Measurements from ENCODE around the gene RIMBP2. TPM values are rescaled to one million over a fixed set of nuclear protein-coding genes. Genes with fewer than 3 reads are reported as not detected.

RIMBP2 gene
- polyA plus RNA-seq, 1 donor from 2014 or later: 14.6 TPM

DNA sequence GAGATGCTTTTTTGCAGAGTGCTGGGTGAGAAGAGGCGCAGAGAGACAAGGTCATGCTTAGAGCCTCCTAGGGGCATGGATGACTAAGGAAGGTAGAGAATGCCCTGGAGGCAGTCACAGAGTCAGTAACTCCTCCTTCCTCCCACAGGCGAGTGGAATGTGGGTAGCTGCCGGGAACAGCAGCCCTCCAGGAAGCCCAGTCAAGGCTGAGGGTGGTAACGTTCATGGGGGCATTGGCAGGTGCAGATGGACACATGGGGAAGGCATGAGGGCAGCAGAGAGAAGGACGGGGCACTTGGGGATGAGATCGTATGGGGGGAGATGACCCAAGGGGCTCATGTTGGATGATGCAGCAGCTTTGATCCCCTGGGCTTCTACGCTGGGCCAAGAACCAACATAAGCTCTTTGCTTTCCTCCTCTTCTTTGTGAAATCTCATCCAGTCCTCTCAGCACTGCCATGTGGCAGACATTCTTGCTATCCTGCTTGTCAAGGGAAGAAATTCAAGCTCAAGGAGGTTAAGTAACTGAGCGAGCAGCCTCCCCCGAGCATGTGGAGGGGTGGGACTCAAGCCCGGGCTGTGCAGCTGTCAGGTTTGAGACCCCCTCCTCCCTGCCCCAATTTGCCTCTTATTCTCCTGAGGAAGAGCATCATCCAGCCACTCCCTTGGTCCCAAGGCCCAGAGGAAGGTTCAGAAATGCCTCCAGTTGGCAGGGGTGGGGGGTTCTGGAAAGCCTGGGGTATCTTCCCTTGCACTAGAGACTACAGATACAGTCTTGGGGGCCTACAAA lies 190.5 kb downstream of the RIMBP2 start:
- Histone ChIP-seq H3K4me3 (ENCODE audit: low read length) (no peak overlapping the region), H3K9ac (ENCODE audit: low read length) (no peak overlapping the region), H3K27me3 (ENCODE audit: insufficient read depth, low read depth, low read length) (no peaks in the 10 kb centered on the region), H3K79me2 (replicated peaks; ENCODE audit: insufficient read depth, low read length) (no peaks in the 10 kb centered on the region), H3K27ac (ENCODE audit: low read length) (no peak overlapping the region), H2AFZ (ENCODE audit: low read depth, low read length) (no peak overlapping the region), H3K9me2 (ENCODE audit: insufficient read depth, low read length) (no peaks in the 10 kb centered on the region), H3K36me3 (ENCODE audit: insufficient read depth, low read length) (no peaks in the 10 kb centered on the region), H3K9me3 (ENCODE audit: low read length) (no peaks in the 10 kb centered on the region), H3K4me2 (ENCODE audit: low read length) (no peak overlapping the region), H3F3A (ENCODE audit: insufficient read depth, low read length, poor library complexity, severe bottlenecking) (no peaks in the 10 kb centered on the region), H4K20me1 (ENCODE audit: insufficient read depth) (no peaks in the 10 kb centered on the region)
- TF ChIP-seq, protein P1, sequence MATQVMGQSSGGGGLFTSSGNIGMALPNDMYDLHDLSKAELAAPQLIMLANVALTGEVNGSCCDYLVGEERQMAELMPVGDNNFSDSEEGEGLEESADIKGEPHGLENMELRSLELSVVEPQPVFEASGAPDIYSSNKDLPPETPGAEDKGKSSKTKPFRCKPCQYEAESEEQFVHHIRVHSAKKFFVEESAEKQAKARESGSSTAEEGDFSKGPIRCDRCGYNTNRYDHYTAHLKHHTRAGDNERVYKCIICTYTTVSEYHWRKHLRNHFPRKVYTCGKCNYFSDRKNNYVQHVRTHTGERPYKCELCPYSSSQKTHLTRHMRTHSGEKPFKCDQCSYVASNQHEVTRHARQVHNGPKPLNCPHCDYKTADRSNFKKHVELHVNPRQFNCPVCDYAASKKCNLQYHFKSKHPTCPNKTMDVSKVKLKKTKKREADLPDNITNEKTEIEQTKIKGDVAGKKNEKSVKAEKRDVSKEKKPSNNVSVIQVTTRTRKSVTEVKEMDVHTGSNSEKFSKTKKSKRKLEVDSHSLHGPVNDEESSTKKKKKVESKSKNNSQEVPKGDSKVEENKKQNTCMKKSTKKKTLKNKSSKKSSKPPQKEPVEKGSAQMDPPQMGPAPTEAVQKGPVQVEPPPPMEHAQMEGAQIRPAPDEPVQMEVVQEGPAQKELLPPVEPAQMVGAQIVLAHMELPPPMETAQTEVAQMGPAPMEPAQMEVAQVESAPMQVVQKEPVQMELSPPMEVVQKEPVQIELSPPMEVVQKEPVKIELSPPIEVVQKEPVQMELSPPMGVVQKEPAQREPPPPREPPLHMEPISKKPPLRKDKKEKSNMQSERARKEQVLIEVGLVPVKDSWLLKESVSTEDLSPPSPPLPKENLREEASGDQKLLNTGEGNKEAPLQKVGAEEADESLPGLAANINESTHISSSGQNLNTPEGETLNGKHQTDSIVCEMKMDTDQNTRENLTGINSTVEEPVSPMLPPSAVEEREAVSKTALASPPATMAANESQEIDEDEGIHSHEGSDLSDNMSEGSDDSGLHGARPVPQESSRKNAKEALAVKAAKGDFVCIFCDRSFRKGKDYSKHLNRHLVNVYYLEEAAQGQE (IDR thresholded peaks at IDR 0.05; ENCODE audit: borderline replicate concordance): no peak
- TF ChIP-seq POLR2AphosphoS5 (IDR thresholded peaks at IDR 0.05) (no peak), SMC3 (conservative IDR thresholded peaks at IDR 0.05; ENCODE audit: poor library complexity) (no peak), TAF1 (IDR thresholded peaks at IDR 0.05; ENCODE audit: low read depth) (no peak), RAD21 (conservative IDR thresholded peaks at IDR 0.05) (no peak), EZH2 (IDR thresholded peaks at IDR 0.05; ENCODE audit: borderline replicate concordance, insufficient read depth, low read length, poor library complexity, severe bottlenecking) (no peak), MXI1 (conservative IDR thresholded peaks at IDR 0.05; ENCODE audit: poor library complexity, severe bottlenecking) (no peak), EP300 (conservative IDR thresholded peaks at IDR 0.05; ENCODE audit: poor library complexity, severe bottlenecking) (no peak)
- TF ChIP-seq, protein P2, sequence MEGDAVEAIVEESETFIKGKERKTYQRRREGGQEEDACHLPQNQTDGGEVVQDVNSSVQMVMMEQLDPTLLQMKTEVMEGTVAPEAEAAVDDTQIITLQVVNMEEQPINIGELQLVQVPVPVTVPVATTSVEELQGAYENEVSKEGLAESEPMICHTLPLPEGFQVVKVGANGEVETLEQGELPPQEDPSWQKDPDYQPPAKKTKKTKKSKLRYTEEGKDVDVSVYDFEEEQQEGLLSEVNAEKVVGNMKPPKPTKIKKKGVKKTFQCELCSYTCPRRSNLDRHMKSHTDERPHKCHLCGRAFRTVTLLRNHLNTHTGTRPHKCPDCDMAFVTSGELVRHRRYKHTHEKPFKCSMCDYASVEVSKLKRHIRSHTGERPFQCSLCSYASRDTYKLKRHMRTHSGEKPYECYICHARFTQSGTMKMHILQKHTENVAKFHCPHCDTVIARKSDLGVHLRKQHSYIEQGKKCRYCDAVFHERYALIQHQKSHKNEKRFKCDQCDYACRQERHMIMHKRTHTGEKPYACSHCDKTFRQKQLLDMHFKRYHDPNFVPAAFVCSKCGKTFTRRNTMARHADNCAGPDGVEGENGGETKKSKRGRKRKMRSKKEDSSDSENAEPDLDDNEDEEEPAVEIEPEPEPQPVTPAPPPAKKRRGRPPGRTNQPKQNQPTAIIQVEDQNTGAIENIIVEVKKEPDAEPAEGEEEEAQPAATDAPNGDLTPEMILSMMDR (IDR thresholded peaks at IDR 0.05; ENCODE audit: poor library complexity, severe bottlenecking): no peak

DNA sequence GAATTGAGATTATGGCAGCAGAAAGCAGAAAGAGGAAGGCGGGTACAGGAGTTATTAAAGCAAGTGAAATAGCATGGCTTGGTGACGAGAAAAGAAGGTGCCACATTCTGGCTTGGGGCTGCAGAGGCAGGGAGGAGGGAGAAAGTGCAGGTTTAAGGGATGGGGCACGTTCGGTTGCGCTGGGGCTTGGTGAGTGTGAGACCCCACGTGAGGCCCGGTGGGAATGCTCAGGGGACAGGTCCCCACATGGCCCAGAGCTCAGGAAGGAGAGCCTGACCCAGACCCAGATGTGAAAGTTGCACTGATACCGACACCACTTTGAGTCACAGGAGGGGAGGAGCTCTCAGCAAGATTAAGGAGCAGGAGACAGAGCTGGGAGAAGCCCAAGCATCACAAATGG lies 191.3 kb downstream of the RIMBP2 start:
- H3K9me3 ChIP-seq (ENCODE audit: low read length): no peaks in the 10 kb centered on the region
- no peaks in the 10 kb centered on the region for H3F3A ChIP-seq (ENCODE audit: insufficient read depth, low read length, poor library complexity, severe bottlenecking)
- TF ChIP-seq MXI1 (conservative IDR thresholded peaks at IDR 0.05; ENCODE audit: poor library complexity, severe bottlenecking) (no peak), POLR2AphosphoS5 (IDR thresholded peaks at IDR 0.05) (no peak), EP300 (conservative IDR thresholded peaks at IDR 0.05; ENCODE audit: poor library complexity, severe bottlenecking) (no peak), TAF1 (IDR thresholded peaks at IDR 0.05; ENCODE audit: low read depth) (no peak), RAD21 (conservative IDR thresholded peaks at IDR 0.05) (no peak)
- TF ChIP-seq, protein P1 (IDR thresholded peaks at IDR 0.05; ENCODE audit: borderline replicate concordance): no peak
- TF ChIP-seq, protein P2 (IDR thresholded peaks at IDR 0.05; ENCODE audit: poor library complexity, severe bottlenecking): no peak
- no peak overlapping the region for H2AFZ ChIP-seq (ENCODE audit: low read depth, low read length)
- H3K9me2 ChIP-seq (ENCODE audit: insufficient read depth, low read length): no peaks in the 10 kb centered on the region
- no peaks in the 10 kb centered on the region for H3K27me3 ChIP-seq (ENCODE audit: insufficient read depth, low read depth, low read length)
- H4K20me1 ChIP-seq (ENCODE audit: insufficient read depth): no peaks in the 10 kb centered on the region
- H3K79me2 ChIP-seq (replicated peaks; ENCODE audit: insufficient read depth, low read length): no peaks in the 10 kb centered on the region
- H3K36me3 ChIP-seq (ENCODE audit: insufficient read depth, low read length): no peaks in the 10 kb centered on the region
- H3K4me3 ChIP-seq (ENCODE audit: low read length): no peak overlapping the region
- no peak overlapping the region for H3K9ac ChIP-seq (ENCODE audit: low read length)
- H3K27ac ChIP-seq (ENCODE audit: low read length): no peak overlapping the region
- no peak overlapping the region for H3K4me2 ChIP-seq (ENCODE audit: low read length)

All from neural cell (in vitro differentiated cells).